Epithelial cell of alveolus of lung (primary cell): Measurements from ENCODE around the gene FAM135A. TPM values are rescaled to one million over a fixed set of nuclear protein-coding genes. Genes with fewer than 3 reads are reported as not detected.

Experiments used
- total RNA-seq: library from RNA; depleted of rRNA; stranded (reverse); fragments of >200 nt; gene quantifications from 2 replicates; pipeline ENCODE4 v1.2.1, GENCODE V29; 2015

FAM135A gene
- 6.7 and 8.0 TPM in 2 replicates for total RNA-seq

DNA sequence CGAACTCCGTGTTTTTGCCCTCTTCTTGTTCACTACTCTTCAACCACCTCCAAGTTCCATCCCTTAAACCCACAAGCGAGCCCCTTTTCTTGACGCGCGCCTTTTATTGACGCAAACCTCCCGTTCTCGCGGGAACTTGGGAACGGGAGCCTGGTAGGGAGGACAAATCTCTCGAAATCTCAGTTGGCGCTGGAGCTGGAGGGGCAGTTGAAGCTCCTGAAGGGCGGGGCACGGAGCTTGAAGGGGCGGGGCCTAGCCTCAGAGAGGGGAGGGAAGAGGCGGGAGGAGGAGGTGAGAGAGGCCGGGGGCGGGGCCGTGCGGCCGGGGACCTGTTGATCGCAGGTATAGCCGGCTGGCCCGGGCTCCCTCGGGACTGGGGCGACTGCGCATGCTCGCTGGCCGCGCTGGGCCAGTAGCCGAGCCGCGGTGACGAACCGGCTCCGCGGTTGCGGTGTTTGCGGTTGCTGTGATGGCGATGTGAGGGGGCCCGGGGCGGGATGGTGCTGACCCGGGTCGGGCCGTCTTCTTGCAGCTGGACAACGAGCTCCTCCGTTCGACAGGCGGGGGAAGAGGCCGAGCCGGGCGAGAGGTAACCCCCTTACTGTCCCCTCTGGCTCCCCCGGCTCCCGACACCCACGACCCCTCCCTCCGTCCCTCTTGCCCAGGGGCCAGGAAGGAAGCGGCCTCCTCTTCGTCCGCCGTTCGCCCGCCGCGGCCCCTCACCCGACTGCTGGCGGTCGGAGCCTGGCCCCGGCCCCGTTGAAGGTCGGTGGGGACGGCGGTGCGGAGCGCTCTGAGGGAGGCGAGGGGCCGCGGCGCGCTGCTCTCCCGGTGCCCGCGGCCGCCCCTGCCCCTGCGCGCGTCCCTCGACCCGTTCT lies at the start of gene FAM135A:
Gene FAM135A, plus strand, starts transcription at position 395 of the 878 bp plus-strand sequence. CDS start 14,835 bp downstream, outside the sequence.

DNA sequence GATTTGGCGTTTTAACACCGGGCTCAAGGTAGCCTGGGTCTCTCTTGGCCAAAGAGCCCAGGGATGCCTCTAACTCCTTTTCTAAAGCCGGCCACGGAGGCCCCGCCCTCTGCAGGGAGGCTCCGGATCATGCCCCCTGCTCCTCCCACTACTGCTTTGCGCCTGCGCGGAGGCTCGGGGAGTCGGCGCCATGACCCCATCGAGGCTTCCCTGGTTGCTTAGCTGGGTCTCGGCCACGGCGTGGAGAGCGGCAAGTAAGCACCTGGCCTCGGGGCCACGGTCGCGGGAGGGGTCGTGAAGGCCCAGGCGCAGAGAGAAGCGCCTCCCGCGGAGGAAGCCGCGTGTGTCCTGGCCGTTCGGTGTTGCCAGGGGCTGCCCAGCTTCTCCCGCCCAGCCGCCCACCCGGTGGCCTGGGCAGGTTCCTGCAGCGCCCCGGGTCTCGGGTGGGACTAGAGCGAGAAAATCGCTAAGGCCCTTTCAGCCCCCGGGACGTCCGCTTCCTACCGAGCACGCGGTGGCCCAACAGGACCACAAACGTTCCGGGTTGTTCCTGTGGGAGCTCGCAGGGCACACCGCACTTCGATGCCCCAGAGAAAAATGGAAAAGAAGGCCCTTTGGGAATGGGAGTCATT lies 153.6 kb downstream of the FAM135A start, which contains the start of gene SDHAF4:
Gene SDHAF4, plus strand, starts transcription at position 180 of the 632 bp plus-strand sequence. Its CDS starts 11 bp downstream, at position 191.

Other genes with a start within 250 kb of the FAM135A start
- not detected in 2 replicates for gene COL9A1, start 110.4 kb upstream of the FAM135A start, total RNA-seq
- 4.5 and 5.3 TPM in 2 replicates for gene SDHAF4, start 153.4 kb downstream of the FAM135A start, total RNA-seq